OCI-M1 (cell line): ENCODE data around the gene PKD2L2.
"Not testable (repeated sequence)": the region's sequence is repeated elsewhere in the genome, so short reads cannot be mapped to it uniquely, and the experiment has no call there.

Experiments
- DNase-seq: peaks from one replicate; lab custom pipeline; 2025; lab: John Stamatoyannopoulos, UW

The PKD2L2 gene

DNA sequence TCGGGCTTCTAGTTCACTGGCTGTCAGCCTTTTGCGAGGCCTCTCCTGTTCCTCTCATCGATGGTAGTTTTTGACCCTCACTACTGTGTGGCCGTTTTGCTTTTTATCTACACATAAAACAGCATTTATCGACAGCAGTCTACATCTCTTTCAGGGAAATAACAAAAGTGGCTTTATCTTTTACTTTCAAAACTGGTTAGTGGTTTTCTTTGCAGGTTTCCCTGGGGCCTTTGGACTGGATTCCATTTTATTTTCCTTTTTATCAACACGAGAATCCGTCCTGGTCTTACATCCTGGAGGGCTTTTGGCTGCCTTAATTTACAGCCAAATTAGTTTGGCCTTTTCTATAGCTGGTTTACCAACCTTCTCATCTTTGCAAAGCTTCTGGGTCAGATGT is 793 bp upstream of the PKD2L2 start:
- DNase-seq = peak; percentile 74

DNA sequence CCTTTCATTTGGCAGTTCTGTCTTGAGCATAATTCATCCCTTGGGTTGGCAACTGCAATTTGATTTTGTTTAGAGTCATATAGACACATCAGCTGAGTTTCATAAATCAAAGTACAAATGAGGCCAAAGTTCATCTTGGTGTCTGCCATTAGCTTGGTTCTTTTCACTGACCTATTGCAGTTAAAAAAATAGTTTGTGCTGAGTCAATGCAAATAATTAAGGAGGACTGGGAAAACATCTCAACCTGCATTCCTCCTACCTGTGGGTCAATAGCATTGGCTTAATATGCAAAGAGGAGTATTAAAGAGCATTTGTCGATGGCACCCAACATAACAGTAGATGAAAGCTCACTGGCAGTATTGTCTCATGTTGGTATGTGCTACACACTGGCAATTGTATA is 1.6 kb downstream of the PKD2L2 start:
- DNase-seq = no peak

- no peak for DNase-seq
These were observed 2.6 kb downstream of the PKD2L2 start for GRCh38 chr5:137891849-137892248.

GRCh38 chr5:137894586-137894985 is 5.3 kb downstream of the PKD2L2 start:
- no peak for DNase-seq

GRCh38 chr5:137896560-137896959 is 7.3 kb downstream of the PKD2L2 start:
- no peak for DNase-seq

GRCh38 chr5:137899493-137899892 is 10.2 kb downstream of the PKD2L2 start:
- DNase-seq = no peak

GRCh38 chr5:137901011-137901817 is 12.0 kb downstream of the PKD2L2 start:
- DNase-seq = peak; percentile 82

- DNase-seq = no peak
These were observed 13.3 kb downstream of the PKD2L2 start for GRCh38 chr5:137902408-137903133.

- DNase-seq = no peak
These were observed 25.5 kb downstream of the PKD2L2 start for GRCh38 chr5:137914758-137915157.

DNA sequence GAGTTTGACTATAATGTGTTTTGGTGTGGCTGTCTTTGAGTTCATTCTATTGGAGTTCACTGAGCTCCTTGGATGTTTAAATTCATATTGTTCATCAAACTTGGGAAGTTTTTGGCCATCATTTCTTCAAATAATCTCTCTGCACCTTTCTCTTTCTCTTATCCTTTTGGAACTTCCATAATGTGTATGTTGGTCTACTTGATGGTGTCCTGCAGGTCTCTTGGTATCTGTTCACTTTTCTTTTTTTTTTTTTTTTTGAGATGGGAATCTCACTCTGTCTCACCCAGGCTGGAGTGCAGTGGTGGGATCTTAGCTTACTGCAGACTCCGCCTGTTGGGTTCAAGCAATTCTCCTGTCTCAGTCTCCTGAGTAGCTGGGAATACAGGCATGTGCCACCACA is 27.7 kb downstream of the PKD2L2 start:
- DNase-seq = no peak

- DNase-seq = peak; percentile 55
These were observed 32.7 kb downstream of the PKD2L2 start for GRCh38 chr5:137921931-137922330.

DNA sequence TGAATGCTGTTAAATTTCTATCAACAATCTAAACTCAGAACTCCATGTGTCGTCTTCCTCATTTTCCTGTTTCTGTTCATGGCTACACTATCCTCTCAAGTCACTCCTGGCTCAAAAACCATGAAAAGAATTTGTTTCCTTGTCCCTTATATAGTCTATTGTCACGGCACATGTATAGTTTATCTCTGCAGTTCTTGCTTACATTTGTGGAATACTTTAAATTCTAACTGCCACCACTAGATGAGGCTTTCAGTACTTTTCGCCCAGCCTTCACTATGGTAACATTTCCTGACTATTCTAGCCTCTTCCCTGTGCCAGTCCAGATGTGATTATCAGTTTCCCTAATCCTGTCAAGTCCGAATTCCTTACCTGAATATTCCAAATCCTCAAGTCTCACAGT is 34.6 kb downstream of the PKD2L2 start:
- DNase-seq = peak; percentile 14

DNA sequence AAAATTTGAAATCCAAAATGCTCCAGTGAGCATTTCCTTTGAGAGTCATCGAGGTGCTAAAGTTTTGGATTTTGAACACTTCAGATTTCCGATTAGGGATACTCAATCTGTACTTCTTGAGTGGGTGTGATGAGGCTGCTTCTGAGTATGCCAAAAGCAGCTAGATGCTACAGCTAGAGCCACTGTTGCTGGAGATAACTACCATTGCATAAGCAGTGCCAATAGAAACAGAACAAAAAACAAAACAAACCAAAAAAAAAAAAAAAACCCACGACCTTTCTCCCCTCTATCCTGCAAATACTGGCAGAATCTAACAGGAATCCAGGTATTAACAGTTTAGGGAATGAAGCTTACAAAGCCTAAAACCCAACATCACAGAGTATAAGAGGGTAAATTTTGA is 43.5 kb downstream of the PKD2L2 start:
- no peak for DNase-seq

DNA sequence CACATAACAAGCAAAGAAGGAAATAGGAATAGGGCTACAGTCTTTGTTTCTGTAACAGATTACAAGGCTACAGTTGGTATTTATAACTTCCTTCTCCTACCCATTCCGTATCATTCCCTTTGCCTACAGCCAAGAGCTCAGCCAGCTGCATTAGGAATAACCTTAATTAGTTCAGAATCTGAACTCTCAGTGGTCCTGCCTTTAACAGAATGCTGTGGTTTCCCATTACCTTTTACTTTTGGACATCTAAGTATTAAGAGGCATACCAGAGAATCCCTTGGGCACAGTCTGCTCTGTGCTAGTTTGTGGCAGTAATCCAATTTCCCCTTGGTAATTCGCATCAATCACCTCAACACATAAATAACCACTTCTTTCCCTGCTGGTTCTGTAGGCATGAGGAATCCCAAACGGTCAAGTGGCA is 44.2 kb downstream of the PKD2L2 start:
- DNase-seq = no peak

- DNase-seq = no peak
These were observed 45.9 kb downstream of the PKD2L2 start for GRCh38 chr5:137935190-137935589.

DNA sequence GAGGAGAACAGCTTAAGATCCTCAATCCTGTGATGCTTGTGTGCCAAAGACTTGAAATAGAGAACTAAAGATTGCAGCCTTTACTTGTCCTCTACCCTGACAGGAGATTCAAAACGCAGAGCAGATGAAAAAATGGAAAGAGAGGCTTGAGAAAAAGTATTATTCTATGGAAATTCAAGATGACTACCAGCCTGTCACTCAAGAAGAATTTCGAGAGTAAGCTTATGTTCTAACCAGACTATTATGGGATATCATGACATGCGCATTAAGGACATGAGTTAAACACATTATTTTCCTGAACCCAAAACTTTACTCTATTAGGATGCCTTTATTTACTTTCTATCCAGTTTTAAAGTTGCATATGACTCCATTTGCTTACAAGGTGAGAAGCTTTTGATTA is 46.4 kb downstream of the PKD2L2 start:
- no peak for DNase-seq

DNA sequence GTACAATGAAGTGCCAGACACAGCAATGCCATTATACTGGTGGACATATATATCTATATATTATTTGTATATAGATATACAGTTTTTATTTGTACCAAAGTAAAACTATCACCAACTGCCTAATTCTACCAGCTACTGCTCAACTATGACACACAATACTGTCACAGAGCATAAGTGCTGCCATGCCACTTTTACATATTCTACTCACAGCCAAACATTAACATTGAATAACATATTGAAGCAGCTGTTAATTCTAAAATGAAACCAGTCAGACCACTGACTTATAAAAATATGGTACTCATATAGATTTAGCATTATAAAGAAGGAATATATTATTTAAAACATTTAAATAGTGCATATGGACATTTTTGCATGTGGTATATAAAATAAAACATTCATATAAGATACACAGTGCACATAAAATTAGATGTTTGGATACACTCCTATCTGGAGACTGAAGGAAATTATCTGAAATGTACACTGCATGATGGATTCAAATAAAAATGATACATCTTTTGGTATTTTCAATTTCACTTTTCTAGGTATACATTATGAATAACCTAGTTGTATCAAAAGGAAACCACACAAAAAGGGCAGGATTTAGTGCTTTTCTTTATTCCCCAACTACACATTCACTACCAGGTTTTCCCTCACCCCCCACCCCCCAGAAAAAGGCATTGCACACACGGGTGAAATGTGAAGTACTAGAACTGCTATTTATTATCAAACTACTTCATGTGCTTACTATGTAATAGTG is 48.9 kb downstream of the PKD2L2 start:
- no peak for DNase-seq

DNA sequence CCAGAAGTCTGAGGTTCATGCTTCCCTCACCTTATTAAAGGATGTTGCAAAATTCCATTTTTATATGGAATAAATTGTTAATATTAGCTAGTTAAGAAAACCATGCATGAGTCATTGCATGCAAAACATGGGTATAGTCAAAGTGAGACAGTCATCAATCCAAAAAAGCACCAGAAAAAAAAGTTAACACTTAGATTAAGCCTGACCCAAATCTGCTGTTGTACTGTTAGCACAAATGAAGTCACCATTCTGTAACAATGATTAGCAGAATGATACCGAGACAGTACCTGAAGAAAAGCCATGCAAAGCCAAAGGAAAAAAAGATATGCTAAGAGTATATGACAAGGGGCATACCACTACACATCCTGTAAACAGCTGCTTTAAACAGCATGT is 49.5 kb downstream of the PKD2L2 start:
- DNase-seq = no peak

DNA sequence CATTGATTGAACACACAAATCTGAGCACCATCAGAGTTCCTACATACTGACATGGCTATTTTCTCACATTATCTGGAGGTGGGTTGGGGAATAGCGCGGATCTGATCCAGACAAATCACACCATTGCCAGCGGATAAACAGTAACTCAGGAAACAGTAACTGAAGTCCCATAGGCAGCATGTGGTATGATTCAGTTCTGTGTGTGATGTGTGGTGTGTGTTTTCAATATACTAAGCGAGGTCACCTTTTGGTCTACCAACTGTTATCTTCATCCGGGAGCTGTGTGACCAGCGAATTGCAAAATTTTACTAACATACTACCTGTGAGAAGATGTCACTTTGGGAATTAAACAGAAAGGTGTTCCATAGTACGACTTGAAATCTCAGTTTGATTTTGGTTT is 50.1 kb downstream of the PKD2L2 start:
- DNase-seq = no peak

GRCh38 chr5:137944280-137944679 is 55.0 kb downstream of the PKD2L2 start:
- not testable (repeated sequence) for DNase-seq

DNA sequence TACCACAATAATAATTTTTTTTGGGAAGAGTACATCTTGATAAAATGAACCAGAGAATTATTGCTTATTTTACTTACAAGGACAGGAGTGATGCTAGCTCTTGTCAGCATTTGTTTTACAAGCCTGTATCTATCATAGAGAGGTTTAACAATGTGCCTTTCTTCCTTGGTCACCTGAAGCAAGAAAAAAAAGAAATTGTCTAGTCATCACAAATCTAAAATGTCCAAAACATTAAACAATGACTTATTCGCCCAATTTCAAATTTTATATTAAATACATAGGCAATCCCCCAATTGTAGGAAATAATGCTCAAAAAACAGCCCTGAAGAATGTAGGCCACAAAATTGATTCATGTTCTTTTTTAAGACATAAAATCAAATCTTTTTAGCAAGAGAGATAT is 56.6 kb downstream of the PKD2L2 start:
- no peak for DNase-seq

GRCh38 chr5:137954131-137954879 is 65.0 kb downstream of the PKD2L2 start:
- DNase-seq = no peak
